Upper lobe of right lung (tissue), 1 donor: Measurements from ENCODE around the gene CBLIF. TPM values are rescaled to one million over a fixed set of nuclear protein-coding genes. Genes with fewer than 3 reads are reported as not detected.
"Not testable (repeated sequence)": the region's sequence is repeated elsewhere in the genome, so short reads cannot be mapped to it uniquely, and the experiment has no call there.

Experiments
- ATAC-seq: fragments of 200-7000 bp; cut with Tn5 transposase; one replicate; pipeline ENCODE4 v1.9.1; 2020; ENCODE audit warnings: mild to moderate bottlenecking, moderate library complexity
- DNase-seq: peaks from one replicate; pipeline ENCODE4 v3.0.0-alpha.2; 2020
- H3K27ac ChIP-seq: fragments of 200-600 bp; one replicate; pipeline ENCODE4 v1.8.0; 2022
- H3K27me3 ChIP-seq: fragments of 200-600 bp; one replicate; pipeline ENCODE4 v1.8.0; 2022; ENCODE audit warnings: mild to moderate bottlenecking
- H3K36me3 ChIP-seq: fragments of 200-600 bp; one replicate; pipeline ENCODE4 v1.8.0; 2022
- H3K4me1 ChIP-seq: fragments of 200-600 bp; one replicate; pipeline ENCODE4 v1.8.0; 2022
- H3K4me3 ChIP-seq: fragments of 200-600 bp; one replicate; pipeline ENCODE4 v1.8.0; 2022; ENCODE audit warnings: mild to moderate bottlenecking
- H3K9me3 ChIP-seq: fragments of 200-600 bp; one replicate; pipeline ENCODE4 v1.8.0; 2022
- intact Hi-C: fragments of 100-400 bp; cut with DNase I; formaldehyde crosslinking; loops from one replicate; pipeline ENCODE4 v1.11.0; 2022
- long read RNA-seq: library from polyadenylated mRNA; unstranded; transcript quantifications from one replicate; pipeline ENCODE4 v2.0.0, GENCODE V29; 2021
- total RNA-seq: library from RNA; stranded (reverse); fragmentation: NEBNext Ultra II Directional; extraction: Animal tissue kit (Norgen Biotek cat#: 25700); gene quantifications from one replicate; pipeline ENCODE4 v1.2.1, GENCODE V29; 2021
- TF ChIP-seq, protein P1 (sequence below): fragments of 200-600 bp; IDR thresholded peaks from one replicate; pipeline ENCODE4 v1.8.0; 2022; ENCODE audit warnings: antibody characterized with exemption
- donor health status: DM: no; HTN: yes; CAD: no; lungs with severe emphysema.

Gene CBLIF
- total RNA-seq = not detected
- long read RNA-seq, partial matches to known transcripts = 0 of 1 reads
- long read RNA-seq, other reads (novel, unspliced or antisense) = 1 of 1 reads

DNA sequence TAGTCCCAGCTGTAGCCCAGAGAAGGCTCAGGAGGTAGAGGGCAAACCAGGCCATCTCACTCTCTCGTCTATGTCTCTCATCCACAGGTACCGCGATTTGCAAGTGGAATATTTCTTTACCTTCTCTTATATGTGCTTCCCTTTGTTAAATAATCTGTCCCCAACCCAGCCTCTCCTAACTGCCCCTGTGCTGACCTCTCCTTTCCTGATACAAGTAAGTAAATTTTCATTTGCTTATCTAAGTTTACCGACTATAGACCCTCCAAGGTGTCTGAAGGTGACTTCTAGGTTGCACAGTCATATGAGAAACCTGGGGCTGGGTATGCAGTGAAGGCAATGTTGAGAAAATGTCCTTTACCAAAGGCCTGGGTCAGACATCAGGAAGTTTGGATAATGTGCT, at the start of gene CBLIF:
TSS of gene CBLIF (minus strand) at position 101 of the 400 bp plus-strand sequence. CDS start at position 55, 46 bp downstream.
- Histone ChIP-seq H3K4me1 (no peaks in the 10 kb centered on the region), H3K27me3 (no peaks in the 10 kb centered on the region), H3K9me3 (no peaks in the 10 kb centered on the region), H3K27ac (no peak within 1 kb of the TSS), H3K36me3 (no peaks in the 10 kb centered on the region), H3K4me3 (no peak within 1 kb of the TSS)
- ATAC-seq (no peak), DNase-seq (no peak)
- intact Hi-C loops = no loop called here
- TF ChIP-seq, protein P1, sequence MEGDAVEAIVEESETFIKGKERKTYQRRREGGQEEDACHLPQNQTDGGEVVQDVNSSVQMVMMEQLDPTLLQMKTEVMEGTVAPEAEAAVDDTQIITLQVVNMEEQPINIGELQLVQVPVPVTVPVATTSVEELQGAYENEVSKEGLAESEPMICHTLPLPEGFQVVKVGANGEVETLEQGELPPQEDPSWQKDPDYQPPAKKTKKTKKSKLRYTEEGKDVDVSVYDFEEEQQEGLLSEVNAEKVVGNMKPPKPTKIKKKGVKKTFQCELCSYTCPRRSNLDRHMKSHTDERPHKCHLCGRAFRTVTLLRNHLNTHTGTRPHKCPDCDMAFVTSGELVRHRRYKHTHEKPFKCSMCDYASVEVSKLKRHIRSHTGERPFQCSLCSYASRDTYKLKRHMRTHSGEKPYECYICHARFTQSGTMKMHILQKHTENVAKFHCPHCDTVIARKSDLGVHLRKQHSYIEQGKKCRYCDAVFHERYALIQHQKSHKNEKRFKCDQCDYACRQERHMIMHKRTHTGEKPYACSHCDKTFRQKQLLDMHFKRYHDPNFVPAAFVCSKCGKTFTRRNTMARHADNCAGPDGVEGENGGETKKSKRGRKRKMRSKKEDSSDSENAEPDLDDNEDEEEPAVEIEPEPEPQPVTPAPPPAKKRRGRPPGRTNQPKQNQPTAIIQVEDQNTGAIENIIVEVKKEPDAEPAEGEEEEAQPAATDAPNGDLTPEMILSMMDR = no peak

DNA sequence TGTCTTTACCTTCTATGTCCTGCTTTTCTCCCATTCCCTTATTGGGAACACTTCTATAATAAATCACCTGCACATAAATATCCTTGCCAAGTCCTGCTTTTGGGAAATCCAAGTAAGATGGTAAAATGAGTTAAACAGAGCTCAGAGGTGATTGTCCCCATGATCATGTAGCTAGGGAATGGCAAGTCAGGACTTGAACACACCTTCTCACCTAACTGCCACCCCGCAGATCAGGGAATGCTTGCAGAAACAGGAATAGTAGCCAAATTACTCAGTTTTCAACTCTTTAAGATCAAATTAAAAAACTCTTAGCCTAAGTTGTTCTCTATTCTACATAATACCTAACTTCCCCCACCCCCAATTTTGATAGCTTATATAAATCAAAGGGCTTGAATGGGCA, 49.3 kb upstream of the CBLIF start:
- no peaks in the 10 kb centered on the region for H3K9me3 ChIP-seq
- H3K36me3 ChIP-seq = no peaks in the 10 kb centered on the region
- TF ChIP-seq, protein P1 = no peak
- H3K4me1 ChIP-seq = no peaks in the 10 kb centered on the region
- H3K4me3 ChIP-seq = no peak overlapping the region
- ATAC-seq (no peak), DNase-seq (no peak)
- no peak overlapping the region for H3K27ac ChIP-seq
- no peaks in the 10 kb centered on the region for H3K27me3 ChIP-seq
- intact Hi-C loops = no loop called here

DNA sequence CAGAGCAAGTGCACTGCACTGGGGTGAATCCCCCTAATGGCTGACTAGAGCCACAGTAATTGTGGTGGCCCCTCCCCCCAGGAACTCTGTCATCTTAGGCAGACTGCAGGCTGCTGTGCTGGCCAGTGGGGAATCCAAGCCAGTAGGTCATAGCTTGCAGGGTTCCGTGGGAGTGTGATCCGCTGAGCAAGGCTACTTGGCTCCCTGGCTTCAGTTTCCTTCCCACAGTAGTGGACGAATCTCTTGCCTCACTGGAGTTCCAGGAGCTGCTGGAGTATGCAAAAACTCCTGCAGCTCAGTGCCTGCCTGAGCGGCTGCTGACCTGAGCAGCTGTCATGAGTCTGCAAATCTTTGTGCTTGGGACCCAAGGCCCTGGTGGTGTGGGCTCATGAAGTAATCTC, 46.5 kb upstream of the CBLIF start:
- Histone ChIP-seq H3K4me3 (no peak overlapping the region), H3K9me3 (no peaks in the 10 kb centered on the region), H3K4me1 (no peaks in the 10 kb centered on the region), H3K27ac (no peak overlapping the region), H3K36me3 (no peaks in the 10 kb centered on the region), H3K27me3 (no peaks in the 10 kb centered on the region)
- no peak for DNase-seq
- intact Hi-C loops = no loop called here
- TF ChIP-seq, protein P1 = no peak
- no peak for ATAC-seq

DNA sequence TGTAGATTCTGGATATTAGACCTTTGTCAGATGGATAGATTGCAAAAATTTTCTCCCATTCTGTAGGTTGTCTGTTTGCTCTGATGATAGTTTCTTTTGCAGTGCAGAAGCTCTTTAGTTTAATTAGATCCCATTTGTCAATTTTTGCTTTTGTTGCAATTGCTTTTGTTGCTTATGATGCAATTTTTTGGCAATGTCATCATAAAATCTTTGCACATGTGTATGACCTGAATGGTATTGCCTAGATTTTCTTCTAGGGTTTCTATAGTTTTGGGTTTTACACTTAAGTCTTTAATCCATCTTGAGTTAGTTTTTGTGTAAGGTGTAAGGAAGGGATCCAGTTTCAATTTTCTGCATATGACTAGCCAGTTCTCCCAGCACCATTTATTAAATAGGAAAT, 41.9 kb upstream of the CBLIF start:
- H3K4me3 ChIP-seq, H3K27me3 ChIP-seq, ATAC-seq, H3K36me3 ChIP-seq, H3K9me3 ChIP-seq, intact Hi-C loops, H3K27ac ChIP-seq, DNase-seq, H3K4me1 ChIP-seq: not testable (repeated sequence)

DNA sequence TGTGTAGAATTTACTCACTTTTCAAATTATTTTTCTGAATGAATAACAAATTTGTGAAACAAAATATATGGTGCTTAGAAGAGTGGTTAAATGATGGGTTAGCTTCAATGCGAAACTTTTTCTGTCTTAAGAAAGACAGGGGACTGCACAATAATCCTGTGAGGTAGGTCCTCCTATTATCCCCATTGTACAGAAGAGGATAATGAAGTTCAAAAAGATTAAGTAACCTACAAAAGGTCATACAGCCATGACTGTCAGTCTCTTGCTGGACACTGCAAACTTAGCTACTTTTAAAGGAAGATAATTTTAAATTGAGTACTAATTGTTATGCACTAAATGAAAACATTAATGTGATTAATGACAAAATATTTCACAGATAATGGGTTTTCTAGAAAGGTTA, 38.3 kb upstream of the CBLIF start:
- no peak for ATAC-seq
- H3K27ac ChIP-seq = no peak overlapping the region
- H3K4me1 ChIP-seq = no peaks in the 10 kb centered on the region
- no peaks in the 10 kb centered on the region for H3K9me3 ChIP-seq
- DNase-seq = no peak
- H3K27me3 ChIP-seq = no peaks in the 10 kb centered on the region
- no peak overlapping the region for H3K4me3 ChIP-seq
- intact Hi-C loops = no loop called here
- H3K36me3 ChIP-seq = no peaks in the 10 kb centered on the region
- TF ChIP-seq, protein P1 = no peak

DNA sequence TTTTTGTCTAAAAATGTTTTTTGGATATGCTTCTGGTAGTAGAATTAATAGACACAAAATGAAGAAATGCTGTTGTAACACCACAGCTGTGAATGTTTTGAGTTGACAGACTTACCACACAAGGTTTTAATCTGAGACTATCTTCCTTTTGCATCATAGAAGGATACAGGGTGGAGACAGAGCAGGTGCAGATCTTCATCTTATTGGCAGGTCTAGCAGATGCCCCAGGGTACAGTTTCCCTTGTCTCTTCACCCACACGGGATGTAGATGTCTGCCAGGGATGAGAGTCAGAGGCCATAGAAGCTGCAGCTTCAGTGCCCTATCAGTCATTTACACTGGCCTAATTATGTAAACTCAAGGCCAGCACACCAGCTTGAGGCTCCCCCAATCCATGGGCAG, 34.3 kb upstream of the CBLIF start:
- Histone ChIP-seq H3K4me1 (no peaks in the 10 kb centered on the region), H3K36me3 (no peaks in the 10 kb centered on the region), H3K9me3 (no peaks in the 10 kb centered on the region), H3K4me3 (no peak overlapping the region), H3K27me3 (no peaks in the 10 kb centered on the region), H3K27ac (no peak overlapping the region)
- intact Hi-C loops = no loop called here
- ATAC-seq = no peak
- no peak for DNase-seq
- TF ChIP-seq, protein P1 = no peak
